HepG2 (cell line): ENCODE data around the gene AAGAB. TPM values are rescaled to one million over a fixed set of nuclear protein-coding genes. Genes with fewer than 3 reads are reported as not detected.

Experiments used
- ATAC-seq: fragments of 200-7000 bp; cut with Tn5 transposase; 3 replicates; pipeline ENCODE4 v1.9.1; 2020; ENCODE audit warnings: mild to moderate bottlenecking, moderate library complexity
- BruUV-seq: library from RNA; stranded (reverse); fragments of 400-500 nt; replicated peaks from 2 replicates; lab custom pipeline; 2021; lab: Mats Ljungman, UMichigan
- CTCF ChIA-PET: fragments of 300-600 bp; formaldehyde crosslinking; extraction: SDS; loops from one replicate; lab custom pipeline; 2021; ENCODE audit warnings: low total read pairs, inconsistent platforms, low intra/inter-chr PET ratio; lab: Yijun Ruan, JAX
- POLR2A ChIA-PET: fragments of 350-600 bp; sonication (Branson Sonifier 250); formaldehyde crosslinking; loops from one replicate; lab custom pipeline; 2020; ENCODE audit warnings: antibody characterized with exemption, inconsistent platforms; lab: Yijun Ruan, JAX
- DNase-seq: peaks from one replicate; pipeline ENCODE4 v3.0.0-alpha.2; 2015; ENCODE audit warnings: low spot score
- FAIRE-seq: peaks from 3 replicates; lab custom pipeline; 2011; peaks lifted over from hg19 to GRCh38; lab: Jason Lieb, UNC
- H2AFZ ChIP-seq: one replicate; pipeline ENCODE4 v1.6.1; 2011; ENCODE audit warnings: low read length, inconsistent platforms
- H3K27ac ChIP-seq: fragments of 300-600 bp; 3 replicates; pipeline ENCODE4 v1.8.0; 2011; ENCODE audit warnings: mixed run types, mild to moderate bottlenecking, mixed read lengths, low read length, inconsistent platforms; ENCODE audit not compliant: insufficient read depth; ENCODE audit errors: extremely low read length
- H3K27me3 ChIP-seq, 2 experiments: fragments of 200-600 bp in 1 of 2; 2 replicates in 1 of 2; 3 replicates in 1 of 2; pipeline versions ENCODE4 v1.6.0 to v1.8.0; 2011; ENCODE audit warnings: low read length in 2 of 2, mild to moderate bottlenecking in 2 of 2, moderate library complexity in 2 of 2, inconsistent platforms in 1 of 2; ENCODE audit not compliant: insufficient read depth in 2 of 2, control insufficient read depth in 1 of 2
- H3K36me3 ChIP-seq, 2 experiments: fragments of 200-600 bp in 1 of 2; replicated peaks in 1 of 2; 2 replicates in 1 of 2; 3 replicates in 1 of 2; pipeline versions ENCODE4 v1.5.1 to v1.8.0; 2011; ENCODE audit warnings: low read length in 2 of 2, inconsistent platforms in 1 of 2; ENCODE audit not compliant: insufficient read depth in 2 of 2, control insufficient read depth in 1 of 2
- H3K4me1 ChIP-seq: 2 replicates; pipeline ENCODE4 v1.5.1; 2012; ENCODE audit warnings: low read length, inconsistent platforms; ENCODE audit not compliant: insufficient read depth
- H3K4me2 ChIP-seq: 2 replicates; pipeline ENCODE4 v1.6.0; 2011; ENCODE audit warnings: low read depth, low read length, inconsistent platforms
- H3K4me3 ChIP-seq, 3 experiments: fragments of 200-600 bp in 1 of 3; sonication (generic), shearing (Covaris generic) in 1 of 3; replicated peaks in 1 of 3; 2 replicates each; pipeline ENCODE4 v1.5.1; 2011 to 2016; ENCODE audit warnings: low read length in 3 of 3, inconsistent platforms in 2 of 3, low read depth in 2 of 3, mild to moderate bottlenecking in 2 of 3, control low read depth in 1 of 3, mixed read lengths in 1 of 3; ENCODE audit not compliant: insufficient read depth in 1 of 3
- H3K79me2 ChIP-seq: one replicate; pipeline ENCODE4 v1.6.1; 2011; ENCODE audit warnings: low read length, inconsistent platforms; ENCODE audit not compliant: insufficient read depth
- H3K9ac ChIP-seq: 2 replicates; pipeline ENCODE4 v1.6.0; 2011; ENCODE audit warnings: mild to moderate bottlenecking, low read depth, low read length, inconsistent platforms; ENCODE audit not compliant: insufficient read depth
- H3K9me3 ChIP-seq: 2 replicates; pipeline ENCODE4 v1.5.1; 2012; ENCODE audit warnings: mild to moderate bottlenecking, low read length
- H4K20me1 ChIP-seq: 2 replicates; pipeline ENCODE4 v1.6.0; 2011; ENCODE audit warnings: inconsistent platforms, mild to moderate bottlenecking, low read length, moderate library complexity; ENCODE audit not compliant: insufficient read depth
- EEA1 ChIP-seq: sonication (generic); formaldehyde crosslinking; IDR thresholded peaks from 2 replicates; pipeline ENCODE4 v1.5.1; 2020; ENCODE audit warnings: mild to moderate bottlenecking, missing genetic modification reagents, borderline replicate concordance
- FLYWCH1 ChIP-seq: sonication (generic); formaldehyde crosslinking; IDR thresholded peaks from 2 replicates; pipeline ENCODE4 v1.8.1; 2023; ENCODE audit warnings: mild to moderate bottlenecking, missing genetic modification reagents
- HMGA1 ChIP-seq: sonication (generic); formaldehyde crosslinking; conservative IDR thresholded peaks from 2 replicates; pipeline ENCODE4 v1.4.0; 2020; ENCODE audit warnings: missing genetic modification reagents
- MAZ ChIP-seq, 2 experiments: sonication (generic) in 1 of 2; formaldehyde crosslinking in 1 of 2; IDR thresholded peaks; 2 replicates each; pipeline versions ENCODE4 v1.5.0 to v1.6.1; 2012 to 2020; ENCODE audit warnings: low read depth in 2 of 2, mild to moderate bottlenecking in 2 of 2, borderline replicate concordance in 1 of 2, improper control_type of control experiment in 1 of 2, low read length in 1 of 2, missing genetic modification reagents in 1 of 2, moderate library complexity in 1 of 2
- SMAD1 ChIP-seq: sonication (generic); formaldehyde crosslinking; IDR thresholded peaks from 2 replicates; pipeline ENCODE4 v1.4.0; 2020; ENCODE audit warnings: missing genetic modification reagents, low read depth, mild to moderate bottlenecking, borderline replicate concordance
- TAF1 ChIP-seq: sonication (generic); formaldehyde crosslinking; IDR thresholded peaks from 2 replicates; pipeline ENCODE4 v1.4.0; 2020; ENCODE audit warnings: missing genetic modification reagents
- THAP11 ChIP-seq: IDR thresholded peaks from 2 replicates; pipeline ENCODE4 v1.6.1; 2016; ENCODE audit warnings: missing biosample characterization, missing genetic modification reagents
- ZNF460 ChIP-seq: sonication (generic); formaldehyde crosslinking; IDR thresholded peaks from 2 replicates; pipeline ENCODE4 v1.5.1; 2020; ENCODE audit warnings: missing genetic modification reagents, mild to moderate bottlenecking, borderline replicate concordance
- ZNF496 ChIP-seq: sonication (generic); formaldehyde crosslinking; IDR thresholded peaks from 2 replicates; pipeline ENCODE4 v1.8.1; 2023; ENCODE audit warnings: mild to moderate bottlenecking, moderate library complexity, missing genetic modification reagents; ENCODE audit not compliant: insufficient replicate concordance
- ZNF510 ChIP-seq: sonication (generic); formaldehyde crosslinking; IDR thresholded peaks from 2 replicates; pipeline ENCODE4 v1.4.0; 2020; ENCODE audit warnings: low read depth, mild to moderate bottlenecking, missing genetic modification reagents
- ZNF615 ChIP-seq: sonication (generic); formaldehyde crosslinking; IDR thresholded peaks from 2 replicates; pipeline ENCODE4 v1.5.0; 2020; ENCODE audit warnings: mild to moderate bottlenecking, missing genetic modification reagents, borderline replicate concordance
- ZNF839 ChIP-seq: sonication (generic); formaldehyde crosslinking; IDR thresholded peaks from 2 replicates; pipeline ENCODE4 v1.4.0; 2020; ENCODE audit warnings: missing genetic modification reagents, mild to moderate bottlenecking, borderline replicate concordance
- ZSCAN31 ChIP-seq: sonication (generic); formaldehyde crosslinking; IDR thresholded peaks from 2 replicates; pipeline ENCODE4 v1.5.0; 2020; ENCODE audit warnings: low read depth, mild to moderate bottlenecking, missing genetic modification reagents
- WGBS: methylation state at CpG from one replicate; pipeline ENCODE4 v1.1.6; 2017; ENCODE audit warnings: low lambda C conversion rate; 5-methylcytosine and 5-hydroxymethylcytosine counted together
- in situ Hi-C: cut with HindIII; loops from 2 replicates; pipeline ENCODE4 v1.10.0; 2017; ENCODE audit warnings: low pct_unique_long_range_greater_than_20kb; ENCODE audit not compliant: extremely low pct_ligation_motif_present
- intact Hi-C: fragments of 100-400 bp; cut with micrococcal nuclease; formaldehyde crosslinking; loops from one replicate; pipeline ENCODE4 v1.10.0; 2022; ENCODE audit not compliant: unreplicated experiment
- polyA plus RNA-seq, 8 experiments: library from polyadenylated mRNA; depleted of rRNA in 3 of 8; stranded (reverse) in 7 of 8; unstranded in 1 of 8; fragments of >200 nt; fragmentation: Illumina TruSeq in 4 of 8; extraction: Trizol in 4 of 8; gene quantifications; 2 replicates each; pipeline versions ENCODE4 v1.2.1 to v1.2.3, GENCODE V29; 2011 to 2016; ENCODE audit warnings: low read depth in 4 of 8, missing spikeins in 1 of 8, mixed read lengths in 1 of 8; ENCODE audit not compliant: insufficient read depth in 1 of 8
- total RNA-seq, 5 experiments: library from RNA; depleted of rRNA; stranded (reverse); fragments of >200 nt; fragmentation: Illumina TruSeq; extraction: Trizol; gene quantifications; 2 replicates each; pipeline ENCODE4 v1.2.3, GENCODE V29; 2016; ENCODE audit warnings: low read depth in 1 of 5
- TF ChIP-seq, protein P1 (sequence below): sonication (generic); formaldehyde crosslinking; IDR thresholded peaks from 2 replicates; pipeline ENCODE4 v1.5.0; 2020; ENCODE audit warnings: missing genetic modification reagents
- TF ChIP-seq, protein P2 (sequence below): sonication (generic); formaldehyde crosslinking; IDR thresholded peaks from 2 replicates; pipeline ENCODE4 v1.4.0; 2020; ENCODE audit warnings: missing genetic modification reagents
- TF ChIP-seq, protein P3 (sequence below): IDR thresholded peaks from 2 replicates; pipeline ENCODE4 v1.6.1; 2016; ENCODE audit warnings: missing biosample characterization, missing genetic modification reagents, low read depth
- TF ChIP-seq, protein P4 (sequence below): sonication (generic); formaldehyde crosslinking; IDR thresholded peaks from 2 replicates; pipeline ENCODE4 v1.4.0; 2020; ENCODE audit warnings: mild to moderate bottlenecking, missing genetic modification reagents
- TF ChIP-seq, protein P5 (sequence below): sonication (generic); formaldehyde crosslinking; IDR thresholded peaks from 2 replicates; pipeline ENCODE4 v1.8.0; 2022; ENCODE audit warnings: mild to moderate bottlenecking, missing genetic modification reagents

Gene AAGAB
- total and polyA plus RNA-seq, 2 of the 13 experiments (the other 11 are each of a cell fraction or from before 2014, with no cell fraction given) = 8.0 to 34.9 TPM

DNA sequence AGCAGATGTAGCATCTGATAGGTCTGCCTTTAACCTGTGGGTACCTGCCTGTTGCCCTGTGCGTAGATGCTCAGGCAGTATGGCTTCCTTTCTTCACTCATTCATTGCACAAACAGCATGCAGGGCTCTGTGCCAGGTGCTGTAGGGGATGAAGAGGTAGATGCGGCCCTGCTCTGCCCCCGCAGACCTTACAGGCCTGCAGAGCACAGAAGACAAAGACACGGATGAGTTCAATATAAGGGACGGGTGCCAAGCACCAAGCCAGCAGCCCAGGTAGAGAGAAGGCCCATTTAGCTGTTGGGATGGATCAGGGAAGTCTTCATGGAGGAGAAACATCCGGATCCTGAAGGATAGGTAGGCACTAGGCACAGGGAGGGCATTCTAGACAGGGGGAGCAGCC lies 69.4 kb downstream of the AAGAB start:
- BruUV-seq = no TSS peak
- H3K4me3 ChIP-seq = no peak overlapping the region
- no peak overlapping the region for H3K27ac ChIP-seq
- no peak for DNase-seq
- H3K4me2 ChIP-seq = no peak overlapping the region
- POLR2A ChIA-PET = no interaction called here
- in situ Hi-C loops = no loop called here
- H2AFZ ChIP-seq = no peak overlapping the region
- FAIRE-seq = no peak
- ATAC-seq = no peak
- CTCF ChIA-PET = no interaction called here
- no peaks in the 10 kb centered on the region for H3K9me3 ChIP-seq
- no peaks in the 10 kb centered on the region for H3K79me2 ChIP-seq
- H3K9ac ChIP-seq = no peak overlapping the region
- H4K20me1 ChIP-seq = peaks cover 3% of the 10 kb centered on the region
- H3K27me3 ChIP-seq = no peaks in the 10 kb centered on the region
- H3K36me3 ChIP-seq = peaks cover 34 to 75% of the 10 kb centered on the region in 2 experiments
- intact Hi-C loops = no loop called here
- 91% methylated on average over 6 of the region's 6 CpGs for WGBS
- H3K4me1 ChIP-seq = peaks cover 36% of the 10 kb centered on the region
- TF ChIP-seq, protein P1, sequence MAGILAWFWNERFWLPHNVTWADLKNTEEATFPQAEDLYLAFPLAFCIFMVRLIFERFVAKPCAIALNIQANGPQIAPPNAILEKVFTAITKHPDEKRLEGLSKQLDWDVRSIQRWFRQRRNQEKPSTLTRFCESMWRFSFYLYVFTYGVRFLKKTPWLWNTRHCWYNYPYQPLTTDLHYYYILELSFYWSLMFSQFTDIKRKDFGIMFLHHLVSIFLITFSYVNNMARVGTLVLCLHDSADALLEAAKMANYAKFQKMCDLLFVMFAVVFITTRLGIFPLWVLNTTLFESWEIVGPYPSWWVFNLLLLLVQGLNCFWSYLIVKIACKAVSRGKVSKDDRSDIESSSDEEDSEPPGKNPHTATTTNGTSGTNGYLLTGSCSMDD (CRISPR knock-in tag) = no peak
- TF ChIP-seq, protein P2, sequence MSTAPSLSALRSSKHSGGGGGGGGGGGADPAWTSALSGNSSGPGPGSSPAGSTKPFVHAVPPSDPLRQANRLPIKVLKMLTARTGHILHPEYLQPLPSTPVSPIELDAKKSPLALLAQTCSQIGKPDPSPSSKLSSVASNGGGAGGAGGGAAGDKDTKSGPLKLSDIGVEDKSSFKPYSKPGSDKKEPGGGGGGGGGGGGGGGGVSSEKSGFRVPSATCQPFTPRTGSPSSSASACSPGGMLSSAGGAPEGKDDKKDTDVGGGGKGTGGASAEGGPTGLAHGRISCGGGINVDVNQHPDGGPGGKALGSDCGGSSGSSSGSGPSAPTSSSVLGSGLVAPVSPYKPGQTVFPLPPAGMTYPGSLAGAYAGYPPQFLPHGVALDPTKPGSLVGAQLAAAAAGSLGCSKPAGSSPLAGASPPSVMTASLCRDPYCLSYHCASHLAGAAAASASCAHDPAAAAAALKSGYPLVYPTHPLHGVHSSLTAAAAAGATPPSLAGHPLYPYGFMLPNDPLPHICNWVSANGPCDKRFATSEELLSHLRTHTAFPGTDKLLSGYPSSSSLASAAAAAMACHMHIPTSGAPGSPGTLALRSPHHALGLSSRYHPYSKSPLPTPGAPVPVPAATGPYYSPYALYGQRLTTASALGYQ (CRISPR knock-in tag) = no peak
- no peak for TF ChIP-seq ZNF496
- TF ChIP-seq ZSCAN31 (CRISPR knock-in tag) = no peak
- no peak for TF ChIP-seq THAP11 (CRISPR knock-in tag)
- TF ChIP-seq ZNF460 (CRISPR knock-in tag) = no peak
- TF ChIP-seq FLYWCH1 (CRISPR knock-in tag) = no peak
- TF ChIP-seq ZNF839 (CRISPR knock-in tag) = no peak
- TF ChIP-seq, protein P3, sequence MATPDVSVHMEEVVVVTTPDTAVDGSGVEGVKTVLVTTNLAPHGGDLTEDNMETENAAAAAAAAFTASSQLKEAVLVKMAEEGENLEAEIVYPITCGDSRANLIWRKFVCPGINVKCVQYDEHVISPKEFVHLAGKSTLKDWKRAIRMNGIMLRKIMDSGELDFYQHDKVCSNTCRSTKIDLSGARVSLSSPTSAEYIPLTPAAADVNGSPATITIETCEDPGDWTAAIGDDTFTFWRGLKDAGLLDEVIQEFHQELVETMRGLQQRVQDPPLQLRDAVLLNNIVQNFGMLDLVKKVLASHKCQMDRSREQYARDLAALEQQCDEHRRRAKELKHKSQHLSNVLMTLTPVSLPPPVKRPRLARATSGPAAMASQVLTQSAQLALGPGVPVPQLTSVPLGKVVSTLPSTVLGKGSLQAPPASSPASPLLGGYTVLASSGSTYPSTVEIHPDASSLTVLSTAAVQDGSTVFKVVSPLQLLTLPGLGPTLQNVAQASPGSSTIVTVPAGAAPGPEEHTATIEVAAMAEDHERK = no peak
- TF ChIP-seq, protein P4, sequence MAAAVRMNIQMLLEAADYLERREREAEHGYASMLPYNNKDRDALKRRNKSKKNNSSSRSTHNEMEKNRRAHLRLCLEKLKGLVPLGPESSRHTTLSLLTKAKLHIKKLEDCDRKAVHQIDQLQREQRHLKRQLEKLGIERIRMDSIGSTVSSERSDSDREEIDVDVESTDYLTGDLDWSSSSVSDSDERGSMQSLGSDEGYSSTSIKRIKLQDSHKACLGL = no peak
- no peak for TF ChIP-seq TAF1 (CRISPR knock-in tag)
- TF ChIP-seq ZNF615 (CRISPR knock-in tag) = no peak
- TF ChIP-seq, protein P5, sequence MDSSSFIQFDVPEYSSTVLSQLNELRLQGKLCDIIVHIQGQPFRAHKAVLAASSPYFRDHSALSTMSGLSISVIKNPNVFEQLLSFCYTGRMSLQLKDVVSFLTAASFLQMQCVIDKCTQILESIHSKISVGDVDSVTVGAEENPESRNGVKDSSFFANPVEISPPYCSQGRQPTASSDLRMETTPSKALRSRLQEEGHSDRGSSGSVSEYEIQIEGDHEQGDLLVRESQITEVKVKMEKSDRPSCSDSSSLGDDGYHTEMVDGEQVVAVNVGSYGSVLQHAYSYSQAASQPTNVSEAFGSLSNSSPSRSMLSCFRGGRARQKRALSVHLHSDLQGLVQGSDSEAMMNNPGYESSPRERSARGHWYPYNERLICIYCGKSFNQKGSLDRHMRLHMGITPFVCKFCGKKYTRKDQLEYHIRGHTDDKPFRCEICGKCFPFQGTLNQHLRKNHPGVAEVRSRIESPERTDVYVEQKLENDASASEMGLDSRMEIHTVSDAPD = no peak
- no peak for TF ChIP-seq ZNF510
- no peak for TF ChIP-seq MAZ (IDR thresholded peaks at IDR 0.05; ENCODE audit: borderline replicate concordance, low read depth, low read length)
- no peak for TF ChIP-seq MAZ (CRISPR knock-in tag; IDR thresholded peaks at IDR 0.05; ENCODE audit: low read depth)
- no peak for TF ChIP-seq HMGA1 (CRISPR knock-in tag)
- no peak for TF ChIP-seq SMAD1
- no peak for TF ChIP-seq EEA1 (CRISPR knock-in tag)
